ENCODE results near the gene KLHL36. TPM values are rescaled to one million over a fixed set of nuclear protein-coding genes. Genes with fewer than 3 reads are reported as not detected.

Gene KLHL36
- total RNA-seq, 1 donor from 2014 or later = 51.6 TPM

DNA sequence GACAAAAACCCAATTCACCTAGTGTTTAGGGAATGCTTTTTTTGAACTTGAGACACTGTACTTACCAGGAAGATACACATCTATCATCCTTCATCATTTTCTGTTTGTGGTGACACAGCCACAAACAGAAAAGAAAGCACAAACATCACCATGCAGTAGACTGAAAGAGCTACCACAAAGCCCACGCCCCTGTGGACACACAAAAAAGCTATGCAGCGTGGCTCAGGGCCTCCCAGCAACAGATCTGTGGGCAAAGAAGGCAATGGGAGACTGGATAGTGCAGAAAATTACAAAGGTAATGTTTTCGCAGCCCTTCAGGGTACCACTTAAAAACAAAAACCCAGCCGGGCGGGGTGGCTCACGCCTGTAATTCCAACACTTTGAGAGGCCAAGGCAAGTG lies 40.0 kb upstream of the KLHL36 start:
- no peak for DNase-seq (ENCODE audit: low spot score in 2 of 2, unreplicated experiment in 2 of 2)
- Mint-ChIP-seq H3K36me3 (peaks cover 15% of the 10 kb centered on the region), H3K4me1 (peaks cover 23% of the 10 kb centered on the region), H3K27me3 (ENCODE audit: low read depth) (no peaks in the 10 kb centered on the region), H3K4me3 (no peak overlapping the region), H3K27ac (peak overlapping the region; percentile 5), H3K9me3 (no peaks in the 10 kb centered on the region)
- TF ChIP-seq, protein P1, sequence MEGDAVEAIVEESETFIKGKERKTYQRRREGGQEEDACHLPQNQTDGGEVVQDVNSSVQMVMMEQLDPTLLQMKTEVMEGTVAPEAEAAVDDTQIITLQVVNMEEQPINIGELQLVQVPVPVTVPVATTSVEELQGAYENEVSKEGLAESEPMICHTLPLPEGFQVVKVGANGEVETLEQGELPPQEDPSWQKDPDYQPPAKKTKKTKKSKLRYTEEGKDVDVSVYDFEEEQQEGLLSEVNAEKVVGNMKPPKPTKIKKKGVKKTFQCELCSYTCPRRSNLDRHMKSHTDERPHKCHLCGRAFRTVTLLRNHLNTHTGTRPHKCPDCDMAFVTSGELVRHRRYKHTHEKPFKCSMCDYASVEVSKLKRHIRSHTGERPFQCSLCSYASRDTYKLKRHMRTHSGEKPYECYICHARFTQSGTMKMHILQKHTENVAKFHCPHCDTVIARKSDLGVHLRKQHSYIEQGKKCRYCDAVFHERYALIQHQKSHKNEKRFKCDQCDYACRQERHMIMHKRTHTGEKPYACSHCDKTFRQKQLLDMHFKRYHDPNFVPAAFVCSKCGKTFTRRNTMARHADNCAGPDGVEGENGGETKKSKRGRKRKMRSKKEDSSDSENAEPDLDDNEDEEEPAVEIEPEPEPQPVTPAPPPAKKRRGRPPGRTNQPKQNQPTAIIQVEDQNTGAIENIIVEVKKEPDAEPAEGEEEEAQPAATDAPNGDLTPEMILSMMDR (IDR thresholded peaks at IDR 0.05; ENCODE audit: unreplicated experiment) = no peak

- H3K27me3 Mint-ChIP-seq (ENCODE audit: low read depth) = no peaks in the 10 kb centered on the region
- no peak for DNase-seq (ENCODE audit: low spot score in 2 of 2, unreplicated experiment in 2 of 2)
- H3K27ac Mint-ChIP-seq = no peak overlapping the region
- H3K4me1 Mint-ChIP-seq = peaks cover 23% of the 10 kb centered on the region
- no peak overlapping the region for H3K4me3 Mint-ChIP-seq
- H3K9me3 Mint-ChIP-seq = no peaks in the 10 kb centered on the region
- TF ChIP-seq, protein P1 (IDR thresholded peaks at IDR 0.05; ENCODE audit: unreplicated experiment) = no peak
- H3K36me3 Mint-ChIP-seq = peaks cover 17% of the 10 kb centered on the region
Observed at GRCh38 chr16:84609563-84610177, 38.6 kb upstream of the KLHL36 start.

GRCh38 chr16:84610376-84610775 lies 37.9 kb upstream of the KLHL36 start:
- H3K4me1 Mint-ChIP-seq = peaks cover 27% of the 10 kb centered on the region
- peaks cover 14% of the 10 kb centered on the region for H3K36me3 Mint-ChIP-seq
- H3K27me3 Mint-ChIP-seq (ENCODE audit: low read depth) = no peaks in the 10 kb centered on the region
- H3K4me3 Mint-ChIP-seq = no peak overlapping the region
- H3K27ac Mint-ChIP-seq = no peak overlapping the region
- no peaks in the 10 kb centered on the region for H3K9me3 Mint-ChIP-seq
- TF ChIP-seq, protein P1 (IDR thresholded peaks at IDR 0.05; ENCODE audit: unreplicated experiment) = no peak
- no peak for DNase-seq (ENCODE audit: low spot score in 2 of 2, unreplicated experiment in 2 of 2)

DNA sequence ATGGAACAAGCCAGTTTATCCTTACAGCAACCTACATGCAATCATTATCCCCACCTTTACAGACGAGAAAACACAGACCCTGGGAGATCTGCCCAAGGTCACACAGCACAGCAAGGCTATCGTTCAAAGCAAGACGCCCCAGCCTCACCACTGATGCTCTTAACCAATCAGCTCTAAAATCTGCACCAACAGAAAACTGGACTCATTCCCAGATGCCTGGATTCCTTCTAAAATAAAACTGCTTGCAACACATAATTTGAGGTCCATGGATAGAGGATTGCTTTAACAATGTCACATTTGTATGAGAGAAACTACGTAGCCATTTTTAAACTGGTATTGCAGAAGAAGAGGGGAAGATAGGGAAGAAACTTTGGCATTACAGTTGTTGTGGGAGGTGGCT lies 37.3 kb upstream of the KLHL36 start:
- no peaks in the 10 kb centered on the region for H3K27me3 Mint-ChIP-seq (ENCODE audit: low read depth)
- peak overlapping the region; percentile 52 for H3K27ac Mint-ChIP-seq
- TF ChIP-seq, protein P1 (IDR thresholded peaks at IDR 0.05; ENCODE audit: unreplicated experiment) = no peak
- H3K4me3 Mint-ChIP-seq = no peak overlapping the region
- peaks cover 12% of the 10 kb centered on the region for H3K36me3 Mint-ChIP-seq
- no peak for DNase-seq (ENCODE audit: low spot score in 2 of 2, unreplicated experiment in 2 of 2)
- peaks cover 33% of the 10 kb centered on the region for H3K4me1 Mint-ChIP-seq
- no peaks in the 10 kb centered on the region for H3K9me3 Mint-ChIP-seq

GRCh38 chr16:84612686-84613085 lies 35.6 kb upstream of the KLHL36 start:
- Mint-ChIP-seq H3K27me3 (ENCODE audit: low read depth) (no peaks in the 10 kb centered on the region), H3K4me1 (peaks cover 43% of the 10 kb centered on the region), H3K36me3 (peaks cover 11% of the 10 kb centered on the region), H3K9me3 (no peaks in the 10 kb centered on the region), H3K4me3 (no peak overlapping the region), H3K27ac (no peak overlapping the region)
- TF ChIP-seq, protein P1 (IDR thresholded peaks at IDR 0.05; ENCODE audit: unreplicated experiment) = no peak
- DNase-seq (ENCODE audit: low spot score in 2 of 2, unreplicated experiment in 2 of 2) = no peak
